NAMALWA (cell line): ENCODE data around the gene CTAG1B.
"Not testable (repeated sequence)": the region's sequence is repeated elsewhere in the genome, so short reads cannot be mapped to it uniquely, and the experiment has no call there.

Experiments used
- DNase-seq: peaks from one replicate; pipeline ENCODE4 v3.0.0-alpha.2; 2015; ENCODE audit warnings: low spot score

Gene CTAG1B

DNA sequence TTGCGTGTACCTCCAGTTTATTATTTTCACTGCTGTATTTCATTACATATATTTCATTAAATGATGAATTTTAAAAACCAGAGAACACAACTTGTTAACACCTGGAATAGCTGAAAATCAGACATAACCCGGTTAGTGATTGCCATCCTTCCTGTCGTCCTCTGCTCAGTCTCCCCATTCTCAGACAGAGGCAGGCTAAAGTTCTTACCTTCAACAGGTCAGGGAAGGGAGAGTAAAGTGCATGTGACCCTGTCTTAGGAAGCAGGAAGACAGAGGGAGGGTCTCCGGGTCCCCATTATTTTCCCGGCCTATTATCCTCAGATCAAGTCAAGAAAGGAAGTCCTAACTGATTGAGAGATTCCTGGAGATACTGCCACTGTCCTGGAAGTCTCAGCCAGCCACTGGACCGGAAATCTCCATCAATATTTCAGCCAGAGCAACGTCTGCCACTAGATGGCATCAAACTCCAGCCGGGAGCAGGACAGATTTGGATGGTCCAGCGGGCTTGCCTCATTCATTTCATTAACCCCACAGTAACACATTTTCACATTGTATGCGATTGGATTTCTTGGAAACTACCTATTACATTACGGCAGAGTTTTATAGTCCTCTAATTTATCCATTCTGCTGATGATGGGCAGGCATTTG, 1.8 kb upstream of the CTAG1B start:
- DNase-seq, result not testable (repeated sequence)

DNA sequence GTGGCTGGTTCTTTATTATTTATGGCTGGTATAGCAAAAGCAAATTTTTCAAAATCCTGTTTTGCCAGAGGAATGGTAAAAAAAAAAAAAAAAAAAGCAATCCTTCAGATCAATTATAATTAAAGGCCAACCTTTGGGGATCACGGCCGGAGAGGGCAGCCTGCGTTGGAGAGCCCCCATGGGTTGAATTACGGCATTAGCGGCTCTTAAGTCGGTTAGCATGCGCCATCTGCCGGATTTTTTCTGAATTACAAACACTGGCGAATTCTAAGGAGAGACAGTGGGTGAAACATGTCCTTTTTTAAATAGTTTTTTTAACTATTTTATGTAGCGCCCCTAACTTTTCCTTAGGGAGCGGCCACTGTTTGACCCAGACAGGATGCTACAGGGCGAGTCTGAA, 5.5 kb downstream of the CTAG1B start:
- DNase-seq, result not testable (repeated sequence)

DNA sequence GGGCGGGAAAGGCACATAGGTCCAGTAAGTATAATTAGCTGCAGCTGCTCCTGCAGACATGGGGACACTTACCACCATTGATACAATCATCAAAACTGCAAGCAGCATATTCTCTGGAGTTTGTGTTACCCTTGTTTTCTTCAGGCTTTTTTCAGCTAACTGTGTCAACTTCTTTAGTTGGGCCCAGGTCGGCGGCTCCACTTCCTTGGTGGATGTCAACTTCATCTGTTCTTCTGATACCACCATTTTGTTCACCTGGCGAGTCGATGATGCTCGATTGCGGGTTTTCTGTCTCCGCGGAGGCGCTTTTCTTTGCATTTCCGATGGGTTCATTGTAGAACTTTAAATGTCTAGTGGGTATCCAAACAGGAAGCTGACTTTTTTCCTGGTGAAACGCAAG, 7.9 kb downstream of the CTAG1B start:
- not testable (repeated sequence) for DNase-seq

DNA sequence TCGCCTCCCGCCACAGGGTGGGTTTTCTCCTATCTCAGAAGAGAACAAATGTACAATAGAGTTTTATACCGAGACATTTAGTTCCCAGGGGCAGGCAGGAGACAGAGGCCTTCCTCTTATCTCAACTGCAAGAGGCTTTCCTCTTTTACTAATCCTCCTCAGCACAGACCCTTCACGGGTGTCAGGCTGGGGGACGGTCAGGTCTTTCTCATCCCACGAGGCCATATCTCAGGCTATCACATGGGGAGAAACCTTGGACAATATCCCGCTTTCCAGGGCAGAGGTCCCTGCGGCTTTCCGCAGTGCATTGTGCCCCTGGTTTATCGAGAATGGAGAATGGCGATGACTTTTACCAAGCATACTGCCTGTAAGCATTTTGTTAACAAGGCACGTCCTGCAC, 10.3 kb downstream of the CTAG1B start:
- DNase-seq, result not testable (repeated sequence)

DNA sequence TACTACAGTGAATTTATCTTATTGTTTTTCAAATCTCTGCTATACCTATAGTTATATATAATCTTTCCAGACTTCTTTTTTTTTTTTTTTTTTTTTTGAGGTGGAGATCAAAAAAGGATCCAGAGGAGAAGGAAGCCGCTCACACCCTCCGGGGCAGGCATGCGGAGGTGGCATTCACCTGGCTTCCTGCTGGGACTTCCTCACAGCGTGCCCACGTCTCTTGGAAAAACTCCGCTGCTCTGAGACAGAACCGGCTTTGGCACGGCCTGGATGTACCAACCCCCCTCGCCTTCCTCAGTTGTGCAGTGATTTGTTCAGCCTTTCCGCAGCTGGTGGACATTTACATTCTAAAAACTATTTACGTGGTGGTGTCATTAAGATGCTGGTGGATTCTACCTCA, 11.1 kb downstream of the CTAG1B start:
- not testable (repeated sequence) for DNase-seq

DNA sequence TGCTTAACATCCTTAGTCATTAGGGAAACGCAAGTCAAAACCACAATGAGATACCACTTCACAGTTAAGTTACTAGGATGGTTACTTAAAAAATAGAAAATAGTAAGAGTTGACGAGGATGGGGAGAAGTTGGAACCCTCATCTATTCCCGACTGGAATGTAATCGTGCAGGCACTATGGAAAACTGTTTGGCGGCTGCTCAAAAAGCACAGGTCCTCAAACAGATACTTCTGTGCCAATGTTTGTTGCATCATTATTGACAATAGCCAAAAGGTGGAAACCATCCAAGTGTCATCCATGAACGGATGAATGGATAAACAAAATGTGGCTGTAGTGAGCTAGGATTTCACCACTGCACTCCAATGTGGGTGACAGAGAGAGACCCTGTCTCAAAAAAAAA, 11.7 kb downstream of the CTAG1B start:
- DNase-seq, result no peak

DNA sequence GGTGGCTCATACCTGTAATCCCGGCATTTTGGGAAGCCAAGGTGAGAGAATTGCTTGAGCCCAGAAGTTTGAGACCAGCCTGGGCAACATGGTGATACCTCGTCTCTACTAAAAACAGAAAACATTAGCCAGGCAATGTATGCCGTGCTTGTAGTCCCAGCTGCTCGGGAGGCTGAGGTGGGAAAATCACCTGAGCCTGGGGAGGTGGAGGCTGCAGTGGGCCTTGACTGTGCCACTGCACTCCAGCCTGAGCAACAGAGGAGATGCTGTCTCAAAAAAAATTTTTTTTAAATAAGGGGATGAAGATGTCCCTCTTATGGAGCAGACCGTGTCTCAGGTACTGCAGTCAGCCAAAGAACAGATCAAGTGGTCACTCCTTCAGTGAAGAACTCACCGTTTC, 13.5 kb downstream of the CTAG1B start:
- no peak for DNase-seq

DNA sequence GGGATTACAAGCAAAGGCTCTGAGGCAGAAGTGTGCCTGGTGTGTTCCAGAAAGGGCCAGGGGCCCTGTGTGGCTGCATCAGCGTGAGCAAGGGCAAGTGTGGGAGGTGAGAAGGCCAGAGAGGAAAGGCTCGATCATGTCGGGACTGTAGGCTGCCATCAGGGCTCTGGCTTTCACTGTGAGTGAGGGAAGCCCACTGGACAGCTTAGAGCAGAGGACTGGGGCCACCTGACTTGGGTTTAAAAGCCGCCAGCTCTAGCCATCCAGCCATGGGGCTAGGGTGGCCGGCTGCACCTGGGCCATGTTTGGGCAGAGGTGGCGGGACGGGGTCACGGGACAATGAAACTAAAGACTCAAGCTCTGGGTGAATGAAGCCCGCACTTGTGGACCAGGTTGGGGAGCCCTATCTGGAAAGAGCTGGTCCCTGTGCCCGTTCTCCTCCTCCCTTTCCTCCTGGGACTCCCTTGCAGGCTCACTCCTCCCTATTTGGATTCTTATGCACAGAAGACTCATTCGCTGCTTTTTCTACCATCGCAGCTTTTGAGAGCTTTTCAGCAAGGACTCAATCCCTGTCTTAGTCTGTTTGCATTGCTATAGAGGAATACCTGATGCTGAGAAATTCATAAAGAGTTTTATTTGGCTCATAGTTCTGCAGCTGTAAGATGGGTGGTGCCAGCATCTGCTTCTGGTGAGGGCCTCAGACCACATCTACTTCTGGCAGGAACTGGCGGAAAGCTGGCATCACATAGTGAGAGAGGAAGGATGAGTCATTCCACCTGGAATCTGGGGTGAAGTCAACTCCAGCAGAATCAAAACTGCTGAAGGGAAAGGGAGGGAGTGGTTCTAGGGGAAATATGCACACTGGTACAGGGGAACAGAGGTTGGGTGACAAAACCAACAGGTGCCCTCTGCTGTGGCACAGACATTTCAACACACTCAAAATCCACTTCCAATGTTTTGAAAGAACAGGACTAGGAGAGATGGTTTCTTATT, 15.3 kb downstream of the CTAG1B start:
- no peak for DNase-seq

DNA sequence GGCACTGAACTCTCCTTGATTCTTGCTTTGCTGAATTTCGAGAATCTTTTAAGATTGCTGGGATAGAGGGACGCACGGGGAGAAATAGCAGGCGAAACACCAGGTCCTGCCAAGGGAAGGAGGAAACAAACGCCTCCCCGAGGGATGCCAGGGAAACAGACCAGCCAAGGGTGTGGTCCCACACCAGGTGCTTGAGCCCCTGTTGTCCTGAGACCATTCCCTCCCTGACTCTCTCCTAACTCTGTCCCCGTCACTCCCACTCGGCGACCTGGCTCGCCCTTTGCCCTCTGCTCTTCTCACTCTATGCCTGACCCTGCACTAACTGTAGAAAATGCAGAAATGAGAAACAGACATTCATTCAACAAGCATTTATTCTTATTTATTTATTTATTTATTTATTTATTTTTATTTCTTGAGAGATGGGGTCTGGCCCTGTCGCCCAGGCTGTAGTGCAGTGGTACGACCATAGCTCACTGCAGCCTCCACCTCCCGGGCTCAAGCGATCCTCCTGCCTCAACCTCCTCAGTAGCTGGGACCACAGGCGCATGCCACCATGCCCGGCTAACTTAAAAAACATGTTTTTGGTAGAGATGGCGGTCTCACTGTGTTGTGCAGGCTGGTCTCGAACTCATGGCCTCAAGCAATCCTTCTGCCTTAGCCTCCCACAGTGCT, 16.2 kb downstream of the CTAG1B start:
- no peak for DNase-seq

DNA sequence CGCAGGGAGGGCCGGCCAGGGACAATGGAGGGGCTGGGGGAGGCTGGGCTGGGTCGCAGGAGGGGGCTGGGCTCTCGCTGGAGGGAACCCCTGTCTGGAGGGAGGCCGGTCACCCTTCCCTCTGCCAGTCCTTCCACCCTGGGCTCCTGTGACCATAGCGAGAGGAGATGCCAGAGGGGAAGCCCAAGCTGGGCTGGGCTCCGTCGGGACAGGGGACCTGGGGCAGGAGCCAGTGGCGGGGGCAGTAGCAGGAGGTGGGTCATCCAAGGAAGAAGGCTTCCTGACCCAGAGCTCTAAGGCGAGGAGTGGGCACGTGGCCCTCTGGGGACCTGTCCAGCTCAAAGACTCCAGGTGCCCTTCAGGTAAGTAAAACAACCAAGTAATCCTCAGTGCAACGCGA, 16.9 kb downstream of the CTAG1B start:
- no peak for DNase-seq

DNA sequence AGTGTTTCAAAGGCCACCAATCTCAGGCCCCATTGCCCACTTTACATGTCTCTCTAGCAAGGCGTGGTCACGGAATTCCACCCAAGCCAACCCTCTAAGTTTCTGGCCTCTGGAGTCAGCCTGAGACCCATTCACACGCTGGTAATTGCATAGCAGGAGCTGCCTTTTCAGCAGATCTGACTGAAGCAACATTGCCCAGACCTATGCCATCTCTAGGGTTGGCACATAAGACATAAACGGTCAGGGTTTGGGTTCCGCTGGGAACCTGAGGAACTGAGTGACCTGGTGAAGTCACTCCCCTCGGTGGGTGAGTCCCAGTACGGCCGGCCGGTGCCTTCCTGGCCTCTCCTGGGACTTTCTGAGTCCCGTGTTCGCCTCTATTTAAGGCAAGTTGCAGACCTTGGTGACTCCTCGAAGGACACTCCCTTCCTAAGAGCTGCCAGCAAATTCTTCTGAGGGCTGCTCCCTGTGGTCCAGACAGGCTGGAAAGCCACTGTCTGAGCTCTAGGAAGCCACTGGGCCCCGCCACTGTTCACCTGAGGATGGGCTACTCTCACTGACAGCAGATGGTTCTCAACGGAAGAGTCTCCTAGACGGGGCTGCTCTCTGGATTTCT, 18.2 kb downstream of the CTAG1B start:
- no peak for DNase-seq

DNA sequence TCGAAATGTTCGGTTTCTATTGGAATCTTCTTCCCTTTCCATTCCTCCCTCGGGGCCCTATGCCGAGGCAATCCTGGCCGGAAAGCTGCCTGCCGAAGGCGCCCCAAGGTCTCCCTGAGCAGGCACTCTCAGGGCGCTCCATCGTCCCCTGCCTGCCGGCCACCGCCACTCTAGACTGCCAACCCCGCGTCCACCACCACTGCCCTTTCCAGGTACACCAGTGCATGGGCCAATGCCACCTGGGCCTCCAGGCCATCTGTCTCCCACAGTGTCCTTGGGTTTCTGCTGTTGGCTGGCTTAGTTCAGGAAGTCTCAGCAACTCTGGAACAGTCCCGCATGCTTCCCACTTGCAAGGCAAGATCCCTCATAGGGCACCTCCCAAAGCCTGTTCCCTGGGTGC, 19.6 kb downstream of the CTAG1B start:
- no peak for DNase-seq

DNA sequence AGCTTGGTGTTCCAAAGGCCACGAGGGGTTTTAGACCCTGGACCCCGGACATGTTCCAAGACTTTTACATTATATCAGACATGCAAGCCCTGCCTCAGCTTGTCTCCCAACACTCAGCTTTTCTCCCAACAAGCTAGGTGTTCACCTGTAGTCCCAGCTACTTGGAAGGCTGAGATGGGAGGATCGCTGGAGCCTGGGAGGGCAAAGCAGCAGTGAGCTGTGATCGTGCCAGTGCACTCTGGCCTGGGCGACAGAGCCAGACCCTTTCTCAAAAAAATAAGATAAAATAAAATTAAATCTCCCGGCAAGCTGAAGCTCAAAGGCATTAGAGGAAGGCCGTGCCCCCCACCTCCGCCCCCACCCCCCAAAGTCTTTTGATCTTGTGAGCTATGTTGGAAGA, 20.4 kb downstream of the CTAG1B start:
- DNase-seq, result no peak

DNA sequence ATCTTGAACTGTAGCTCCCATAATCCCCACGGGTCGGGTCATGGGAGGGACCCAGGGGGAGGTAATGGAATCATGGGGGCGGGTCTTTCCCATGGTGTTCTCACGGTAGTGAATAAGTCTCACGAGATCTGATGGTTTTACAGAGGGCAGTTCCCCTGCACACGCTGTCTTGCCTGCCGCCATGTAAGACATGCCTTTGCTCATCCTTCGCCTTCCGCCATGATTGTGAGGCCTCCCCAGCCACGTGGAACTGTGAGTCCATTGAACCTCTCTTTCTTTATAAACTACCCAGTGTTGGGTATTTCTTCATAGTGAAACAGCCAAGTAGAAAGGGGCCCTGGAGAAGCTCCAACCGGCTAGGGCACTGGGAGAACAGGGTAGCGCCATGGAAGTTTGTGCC, 21.9 kb downstream of the CTAG1B start:
- DNase-seq, result no peak

DNA sequence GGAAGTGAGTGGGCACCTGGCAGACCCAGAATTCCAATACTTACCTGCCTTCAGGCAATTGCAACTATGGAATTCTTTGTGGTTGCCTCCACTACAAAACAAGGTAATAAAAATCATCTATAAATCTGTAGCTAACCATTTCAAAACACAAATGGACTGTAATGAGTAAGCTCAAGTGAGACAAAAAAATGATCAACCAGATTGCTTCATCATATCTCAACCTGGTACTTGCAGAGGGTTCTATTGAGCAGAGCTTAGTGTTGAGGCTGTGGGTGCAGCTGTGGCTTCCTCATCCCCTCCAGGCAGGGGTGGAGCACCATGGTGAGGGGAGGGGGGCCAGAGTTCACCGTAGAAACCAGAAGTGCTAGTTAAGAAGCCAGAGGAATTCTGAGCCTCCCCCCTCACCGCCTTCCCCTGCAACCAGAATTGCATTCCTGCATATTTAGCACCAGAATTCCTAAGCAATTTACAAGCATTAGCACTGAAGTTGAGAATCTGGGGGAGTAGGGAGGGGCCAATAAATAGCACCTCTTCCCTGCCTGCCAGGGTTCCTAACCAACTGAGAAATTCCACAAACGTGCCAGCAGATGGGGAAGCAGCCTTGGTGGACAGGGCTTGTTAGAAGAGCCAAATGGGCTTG, 22.7 kb downstream of the CTAG1B start:
- DNase-seq, result no peak

DNA sequence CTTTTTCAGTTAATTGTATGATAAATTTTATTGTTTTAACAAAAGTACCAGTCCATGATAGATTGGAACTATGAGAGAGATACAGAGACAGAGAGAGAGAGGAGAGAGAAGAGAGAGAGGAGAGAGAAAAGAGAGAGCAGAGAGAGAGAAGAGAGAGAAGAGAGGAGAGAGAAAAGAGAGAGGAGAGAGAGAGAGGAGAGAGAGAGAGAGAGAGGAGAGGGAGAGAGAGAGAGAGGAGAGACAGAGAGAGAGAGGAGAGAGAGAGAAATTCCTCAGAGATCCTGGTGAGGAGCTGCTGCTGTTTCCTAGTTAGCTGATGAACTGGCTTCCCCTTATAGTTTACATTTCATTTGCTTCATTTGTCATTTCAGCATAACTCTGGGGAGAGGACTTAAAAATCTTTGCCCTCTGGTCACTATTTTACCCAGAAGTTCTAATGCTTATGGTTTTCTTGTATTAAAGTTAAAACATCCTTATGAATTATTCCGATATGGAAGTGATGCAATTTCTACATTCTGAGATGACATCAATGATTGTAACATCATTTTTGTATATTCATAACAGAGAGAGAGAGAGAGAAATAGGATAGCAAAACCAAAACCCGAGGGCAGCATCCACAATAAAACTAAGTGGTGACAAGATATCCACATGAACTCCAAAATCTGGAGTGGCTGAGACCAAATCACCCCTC, 23.4 kb downstream of the CTAG1B start:
- DNase-seq, result no peak

DNA sequence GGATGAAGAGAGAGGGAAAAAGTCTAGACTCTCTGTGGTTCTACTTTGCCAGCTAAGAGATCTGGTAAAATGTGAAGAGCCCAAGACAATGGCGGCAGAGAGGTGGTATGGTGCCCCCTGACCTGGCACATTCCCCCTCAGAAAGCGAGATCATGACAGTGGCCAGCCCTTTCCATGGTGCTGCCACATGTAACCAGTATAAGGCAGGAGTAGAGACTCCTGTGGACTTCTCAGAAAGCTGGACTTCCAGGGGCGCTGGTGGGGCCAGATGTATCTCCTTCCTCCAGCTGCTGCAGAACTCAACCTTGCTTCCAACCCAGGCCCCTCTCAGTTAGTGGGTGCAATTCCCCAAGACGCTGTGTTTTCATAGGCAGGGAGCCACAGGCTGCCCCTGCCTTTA, 24.6 kb downstream of the CTAG1B start:
- no peak for DNase-seq

DNA sequence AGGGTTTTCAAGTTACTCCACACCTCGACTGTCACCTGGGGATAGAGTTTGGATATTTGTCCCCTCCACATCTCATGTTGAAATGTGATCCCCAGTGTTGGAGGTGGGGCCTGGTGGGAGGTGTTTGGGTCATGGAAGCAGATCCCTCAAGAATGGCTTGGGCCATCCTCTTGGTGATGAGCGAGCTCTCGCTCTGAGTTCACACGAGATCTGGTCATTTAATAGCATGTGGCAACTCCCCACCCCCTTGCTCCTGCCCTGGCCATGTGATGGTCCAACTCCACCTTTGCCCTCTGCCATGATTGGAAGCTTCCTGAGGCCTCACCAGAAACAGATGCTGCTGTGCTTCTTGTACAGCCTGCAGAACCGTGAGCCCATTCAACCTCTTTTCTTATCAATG, 25.9 kb downstream of the CTAG1B start:
- DNase-seq, result no peak

DNA sequence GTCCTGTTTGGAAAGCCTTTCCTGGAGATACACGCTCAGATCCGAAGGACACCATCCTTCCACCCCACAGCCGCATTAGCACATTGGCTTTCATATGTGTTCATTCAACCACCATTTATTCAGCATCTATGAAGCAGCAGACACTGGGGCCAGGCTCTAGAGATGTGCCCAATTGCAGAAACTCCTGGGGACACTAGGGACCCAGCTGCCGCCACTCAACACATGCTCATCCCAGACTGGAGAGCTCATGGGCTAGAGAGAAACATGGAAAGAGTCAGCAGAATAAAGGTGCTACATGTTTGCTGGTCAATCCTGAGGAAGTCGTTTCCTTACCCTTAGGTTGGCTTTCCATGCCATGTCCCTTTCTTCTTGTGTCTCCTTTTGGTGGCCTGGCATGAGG, 26.6 kb downstream of the CTAG1B start:
- DNase-seq, result no peak

DNA sequence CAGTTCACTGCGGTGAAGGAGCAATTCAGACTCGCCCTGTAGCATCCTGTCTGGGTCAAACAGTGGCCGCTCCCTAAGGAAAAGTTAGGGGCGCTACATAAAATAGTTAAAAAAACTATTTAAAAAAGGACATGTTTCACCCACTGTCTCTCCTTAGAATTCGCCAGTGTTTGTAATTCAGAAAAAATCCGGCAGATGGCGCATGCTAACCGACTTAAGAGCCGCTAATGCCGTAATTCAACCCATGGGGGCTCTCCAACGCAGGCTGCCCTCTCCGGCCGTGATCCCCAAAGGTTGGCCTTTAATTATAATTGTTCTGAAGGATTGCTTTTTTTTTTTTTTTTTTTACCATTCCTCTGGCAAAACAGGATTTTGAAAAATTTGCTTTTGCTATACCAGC, 28.7 kb downstream of the CTAG1B start:
- not testable (repeated sequence) for DNase-seq

DNA sequence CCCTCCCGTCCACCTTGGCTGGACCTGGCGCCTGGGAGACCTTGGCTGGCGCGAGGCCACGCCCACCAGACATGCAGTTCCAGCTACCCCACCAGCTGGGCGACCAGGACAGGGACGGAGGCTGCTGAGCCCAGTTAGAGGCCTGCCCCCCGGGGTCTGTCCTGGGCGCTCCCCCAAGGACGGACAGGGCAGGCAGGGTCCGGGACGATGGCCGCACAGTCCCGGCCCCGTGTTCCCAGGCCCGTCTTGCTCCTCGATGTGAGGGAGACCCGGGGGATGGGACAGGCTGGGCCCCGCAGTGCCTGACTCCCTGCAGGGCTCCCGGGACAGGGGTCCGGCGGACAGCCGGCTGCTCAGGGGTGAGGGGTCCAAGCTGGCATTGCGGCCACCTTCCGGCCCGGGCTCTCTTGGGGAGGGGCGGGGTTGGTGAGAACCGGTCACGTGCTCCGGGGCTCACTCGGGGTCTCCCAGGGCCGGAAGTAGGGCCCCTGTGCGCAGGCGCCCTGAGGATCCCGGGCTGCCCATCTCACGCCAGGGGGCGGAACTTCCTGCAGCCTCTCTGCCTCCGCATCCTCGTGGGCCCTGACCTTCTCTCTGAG, 34.4 kb downstream of the CTAG1B start, which contains the start of gene CTAG1A:
TSS of gene CTAG1A (plus strand) at position 549 of the 599 bp plus-strand sequence. CDS start 74 bp downstream, outside the sequence.
- not testable (repeated sequence) for DNase-seq
